Fibroblast of the conjunctiva (primary cell): ENCODE data around the gene DAPK1.

Experiments used
- DNase-seq: peaks from one replicate; pipeline ENCODE4 v3.0.0-alpha.2; 2010; ENCODE audit warnings: low read depth

DAPK1 gene

DNA sequence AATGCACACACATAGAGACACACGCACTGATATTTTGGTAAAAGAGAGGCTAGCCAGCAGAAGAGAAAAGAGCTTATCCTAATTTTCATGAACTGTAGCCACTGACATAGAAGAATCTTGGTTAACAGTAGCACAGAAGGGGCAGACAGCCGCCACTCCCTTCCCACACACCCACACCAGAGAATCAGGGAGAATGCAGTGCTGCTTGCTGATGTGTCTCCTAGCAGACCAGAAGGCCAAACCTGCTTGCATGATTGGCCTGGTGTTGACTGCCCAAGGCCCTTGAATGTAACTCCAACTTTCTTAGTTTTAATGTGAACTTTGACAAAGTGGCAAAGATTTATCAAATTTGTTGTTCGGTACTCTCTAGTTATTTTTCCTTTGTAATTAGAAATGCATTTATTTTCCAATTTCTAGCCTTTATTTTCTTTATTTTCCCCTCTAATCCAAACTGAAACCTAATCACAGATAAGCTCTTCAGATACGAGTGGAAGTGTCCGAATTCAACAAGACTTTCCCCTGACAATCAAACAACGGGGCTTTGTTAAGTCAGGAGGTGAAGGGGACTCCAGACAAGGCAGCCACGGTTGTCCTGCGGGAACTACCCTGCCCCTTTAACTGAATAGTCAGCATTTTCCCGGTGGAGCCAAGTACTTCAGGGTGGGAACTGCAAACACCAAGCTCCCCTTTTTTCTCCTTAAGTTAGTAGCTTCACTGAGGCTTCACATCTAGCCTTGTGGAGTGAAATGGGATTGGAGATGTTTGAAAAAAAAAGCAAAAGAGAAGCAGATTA is 146.3 kb downstream of the DAPK1 start:
- DNase-seq = no peak

- no peak for DNase-seq
These were observed 147.0 kb downstream of the DAPK1 start for GRCh38 chr9:87644659-87645058.

GRCh38 chr9:87646546-87646945 is 148.9 kb downstream of the DAPK1 start:
- DNase-seq = no peak

DNA sequence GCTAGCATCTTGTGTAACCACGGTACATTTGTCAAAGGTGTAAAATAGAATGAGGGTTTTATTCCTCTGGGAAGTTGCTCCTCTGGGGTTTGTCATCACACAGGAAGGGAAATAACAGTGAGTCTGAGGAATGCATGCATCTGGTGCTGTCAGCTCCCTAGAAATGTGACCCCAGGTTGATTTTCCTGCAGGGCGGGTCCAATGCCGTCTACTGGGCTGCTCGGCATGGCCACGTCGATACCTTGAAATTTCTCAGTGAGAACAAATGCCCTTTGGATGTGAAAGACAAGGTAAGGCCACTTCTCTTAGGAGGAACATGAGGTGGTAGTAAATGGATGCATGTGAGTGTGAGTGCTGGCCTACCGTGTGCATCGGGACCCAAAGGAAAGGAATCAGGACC is 149.4 kb downstream of the DAPK1 start:
- DNase-seq = no peak

DNA sequence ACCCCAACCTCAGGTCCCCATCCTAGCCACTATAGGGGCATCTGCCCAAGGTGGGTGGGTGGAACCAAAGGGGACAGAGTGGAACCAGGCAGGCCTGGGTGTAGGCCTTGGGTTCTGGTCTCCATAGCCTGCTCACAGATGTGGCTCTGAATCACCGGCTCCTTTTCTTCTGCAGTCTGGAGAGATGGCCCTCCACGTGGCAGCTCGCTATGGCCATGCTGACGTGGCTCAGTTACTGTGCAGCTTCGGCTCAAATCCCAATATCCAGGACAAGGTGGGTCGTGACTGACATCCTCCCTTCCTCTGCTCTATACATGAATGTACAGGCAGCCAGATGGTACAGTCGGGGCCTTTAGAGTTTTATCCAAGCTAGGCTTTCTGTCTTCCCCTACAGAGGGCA is 150.9 kb downstream of the DAPK1 start:
- no peak for DNase-seq

- DNase-seq = no peak
These were observed 153.1 kb downstream of the DAPK1 start for GRCh38 chr9:87650611-87651295.

GRCh38 chr9:87651431-87651830 is 153.8 kb downstream of the DAPK1 start:
- DNase-seq = no peak

DNA sequence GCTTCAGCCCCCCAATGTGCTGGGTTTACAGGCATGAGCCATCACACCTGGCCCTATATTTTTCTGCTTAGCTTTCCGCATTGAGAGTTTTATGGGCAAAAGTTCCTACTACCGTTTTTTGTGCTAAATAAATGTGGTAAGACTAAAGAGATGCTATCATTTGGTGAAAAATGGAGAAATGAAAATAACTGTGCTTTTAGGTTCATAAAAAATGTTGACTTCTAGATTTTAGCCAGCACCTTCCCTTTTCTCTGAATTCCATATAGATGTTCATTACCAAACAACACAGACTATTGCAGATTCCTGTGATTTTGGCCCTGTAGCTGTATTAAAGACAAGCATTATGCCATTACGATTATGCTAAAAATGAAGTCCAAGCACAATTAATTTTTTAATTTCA is 156.3 kb downstream of the DAPK1 start:
- DNase-seq = no peak

DNA sequence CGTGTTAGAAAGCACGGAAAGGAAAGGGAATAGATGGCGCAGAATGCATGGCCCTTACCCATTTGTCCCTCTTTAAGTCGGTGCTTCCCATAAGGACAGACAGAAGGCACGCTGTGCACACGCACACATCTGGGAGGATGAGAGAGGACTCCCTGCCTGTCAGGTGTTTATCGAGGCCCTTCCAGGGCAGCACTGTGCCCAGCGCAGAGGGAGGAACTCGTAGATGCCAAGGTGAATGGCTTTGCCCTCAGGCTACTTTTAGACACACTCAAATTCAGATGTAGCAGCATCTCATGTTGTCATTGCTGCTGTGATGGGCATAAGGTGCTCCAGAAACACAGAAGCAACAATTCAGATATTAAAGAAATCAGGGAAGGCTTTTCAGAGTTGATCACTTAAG is 158.1 kb downstream of the DAPK1 start:
- DNase-seq = no peak

DNA sequence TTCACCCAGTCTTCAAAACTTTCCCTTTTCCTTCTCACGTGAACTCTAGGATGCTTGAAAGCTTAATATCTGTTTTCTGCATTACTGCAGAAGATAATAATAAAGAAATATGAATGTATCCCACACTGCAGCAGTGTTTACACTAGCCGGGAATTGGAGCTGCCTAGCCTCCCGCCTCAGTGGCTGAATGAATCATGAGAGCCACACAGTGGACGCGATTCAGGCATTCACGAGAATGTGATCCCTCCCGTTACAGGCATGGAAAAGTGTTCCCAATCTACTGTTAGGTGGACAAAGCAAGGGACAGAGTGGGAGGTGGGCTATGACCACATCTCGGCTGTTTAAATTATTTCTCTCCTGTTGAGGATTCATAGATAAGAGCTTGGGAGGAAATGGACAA is 158.8 kb downstream of the DAPK1 start:
- DNase-seq = no peak

- DNase-seq = no peak
These were observed 159.5 kb downstream of the DAPK1 start for GRCh38 chr9:87657190-87657589.

DNA sequence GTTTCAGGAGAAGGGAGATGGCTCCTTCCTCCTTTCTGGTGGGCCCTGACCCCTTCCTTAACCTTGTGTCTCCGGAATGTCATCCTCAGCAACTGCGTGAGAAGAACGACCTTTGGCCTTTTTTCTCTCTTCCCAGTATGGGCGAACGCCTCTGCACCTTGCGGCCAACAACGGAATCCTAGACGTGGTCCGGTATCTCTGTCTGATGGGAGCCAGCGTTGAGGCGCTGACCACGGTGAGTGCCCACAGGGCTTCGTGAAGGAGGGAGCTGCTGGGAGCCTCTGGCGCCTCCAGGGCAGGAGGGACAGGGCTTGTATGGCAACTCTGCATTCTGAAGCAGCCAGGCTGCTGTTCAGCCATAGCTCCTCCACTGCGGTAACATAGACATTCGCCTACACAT is 160.2 kb downstream of the DAPK1 start:
- DNase-seq = no peak

- DNase-seq = no peak
These were observed 160.8 kb downstream of the DAPK1 start for GRCh38 chr9:87658511-87658910.

DNA sequence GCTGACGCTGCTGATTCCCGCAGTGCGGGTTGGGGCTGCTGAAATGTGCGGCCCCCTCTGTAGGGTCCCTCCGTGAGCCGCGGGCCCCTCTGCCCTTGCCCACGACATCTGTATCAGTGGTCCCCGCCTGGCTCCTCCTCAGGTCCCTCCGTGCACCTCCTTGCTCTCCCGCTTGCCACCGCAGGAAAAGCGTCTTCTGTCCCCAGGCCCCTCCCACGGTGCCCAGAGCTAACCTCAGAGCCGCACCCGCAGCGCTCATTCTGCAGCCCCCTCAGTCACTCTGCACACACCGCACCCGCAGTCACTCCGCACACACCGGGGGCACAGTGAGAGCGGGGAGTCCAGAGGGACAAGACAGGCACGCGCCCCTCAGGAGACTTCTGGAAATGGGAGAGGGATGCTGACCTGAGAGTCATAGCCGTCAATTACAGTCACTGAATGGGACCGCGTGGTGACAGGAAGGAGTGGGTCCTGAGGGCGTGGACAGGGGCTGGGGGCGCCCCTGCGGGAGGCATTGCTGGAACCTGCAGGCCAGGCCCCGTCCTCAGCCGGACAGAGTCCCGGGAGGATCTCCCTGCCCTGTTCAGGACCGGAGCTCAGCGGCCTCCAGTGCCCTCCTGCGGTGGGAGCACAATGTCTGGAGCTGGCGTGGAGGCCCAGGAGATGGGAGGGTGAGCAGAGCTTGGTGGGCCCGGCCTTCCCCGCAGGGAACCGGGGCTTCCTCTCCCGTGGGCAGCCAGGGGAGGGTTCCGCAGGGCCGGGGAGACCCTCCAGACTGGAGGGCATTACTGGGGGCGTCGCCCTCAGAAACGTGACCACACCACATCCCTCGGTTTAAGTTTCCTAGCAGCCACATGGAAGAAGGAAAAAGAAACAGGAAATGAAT is 162.1 kb downstream of the DAPK1 start:
- no peak for DNase-seq

DNA sequence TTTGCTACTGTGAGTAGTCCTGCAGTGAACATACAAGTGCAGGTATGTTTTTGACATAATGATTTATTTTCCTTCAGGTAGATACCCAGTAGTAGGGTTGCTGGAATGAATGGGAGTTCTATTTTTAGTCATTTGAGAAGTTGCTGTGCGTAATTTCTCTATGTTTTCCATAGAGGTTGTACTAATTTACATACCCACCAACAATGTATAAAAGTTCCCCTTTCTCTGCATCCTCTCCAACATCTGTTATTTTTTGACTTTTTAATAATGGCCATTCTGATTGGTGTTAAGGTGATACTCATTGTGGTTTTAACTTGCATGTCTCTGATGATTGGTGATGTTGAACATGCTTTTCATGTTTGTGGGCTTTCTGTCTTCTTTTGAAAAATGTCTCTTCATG is 163.6 kb downstream of the DAPK1 start:
- DNase-seq = no peak

- peak; percentile 51 for DNase-seq
These were observed 165.3 kb downstream of the DAPK1 start for GRCh38 chr9:87662808-87663528.

- DNase-seq = no peak
These were observed 165.9 kb downstream of the DAPK1 start for GRCh38 chr9:87663556-87663955.

GRCh38 chr9:87664153-87665060 is 166.7 kb downstream of the DAPK1 start:
- DNase-seq = no peak

DNA sequence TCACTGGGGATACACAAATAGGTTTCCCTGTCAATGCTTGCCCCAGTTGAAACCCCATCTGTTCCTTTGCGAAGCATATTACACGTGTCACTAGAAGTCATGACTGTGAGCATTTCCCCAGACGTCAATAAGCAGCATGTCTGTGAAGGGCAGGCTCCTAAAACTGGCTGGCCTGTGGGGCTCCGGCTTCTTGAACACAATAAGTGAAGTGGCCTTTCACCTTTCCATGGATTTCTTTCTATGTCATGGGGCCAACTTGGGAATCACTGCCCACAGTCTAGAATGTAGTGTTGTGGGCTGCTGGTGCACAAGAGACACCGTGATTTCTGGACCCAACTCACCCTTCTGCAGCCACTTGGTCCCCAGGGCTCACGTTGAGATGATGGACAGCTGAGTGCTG is 167.8 kb downstream of the DAPK1 start:
- DNase-seq = no peak

- no peak for DNase-seq
These were observed 169.6 kb downstream of the DAPK1 start for GRCh38 chr9:87667164-87667738.

DNA sequence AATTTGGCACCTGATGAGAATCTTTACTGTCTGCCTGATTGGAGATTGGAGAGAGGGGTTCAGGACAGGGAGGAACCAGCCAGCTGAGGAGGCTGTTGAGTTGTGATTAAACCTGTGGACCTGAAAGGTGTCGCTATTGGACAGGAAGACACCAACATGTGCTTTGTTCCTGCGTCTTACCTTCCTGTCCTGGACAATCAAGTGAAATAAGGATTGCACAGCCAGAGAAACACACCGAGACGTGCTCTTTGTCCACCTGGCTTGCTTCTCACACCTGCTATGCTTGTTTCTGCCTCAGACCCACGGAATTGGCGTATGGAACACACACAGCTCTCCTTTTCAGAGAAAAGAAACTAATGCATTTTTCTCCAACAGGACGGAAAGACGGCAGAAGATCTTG is 170.6 kb downstream of the DAPK1 start:
- no peak for DNase-seq
